ENCODE data around the gene PIRT.

GRCh38 chr17:10797476-10798328 is 40.2 kb downstream of the PIRT start:
- TF ChIP-seq CTCF (IDR thresholded peaks at IDR 0.05) (no peak), POLR2AphosphoS5 (IDR thresholded peaks at IDR 0.05) (no peak), POLR2A (IDR thresholded peaks at IDR 0.05; ENCODE audit: low read depth) (no peak)

Measured in esophagus muscularis mucosa (tissue), 3 donors.